Activated T-cell treated with anti-CD3 and anti-CD28 coated beads for 1 hour (primary cell): ENCODE measurements around the gene BACE2.
A peak's percentile ranks its signal among the peaks of the same experiment; 100 is the strongest.

Experiments used
- DNase-seq: peaks from one replicate; pipeline ENCODE4 v3.0.0-alpha.2; 2020; ENCODE audit warnings: low read depth

The BACE2 gene

GRCh38 chr21:41167348-41168342 lies at the start of gene BACE2:
BACE2 (plus strand) TSS chr21:41168160; CDS start chr21:41168264, 104 bp downstream.
- peak; percentile 16 for DNase-seq

- no peak for DNase-seq
Measured at GRCh38 chr21:41119901-41120300, 48.1 kb upstream of the BACE2 start.

GRCh38 chr21:41120997-41121396 lies 47.0 kb upstream of the BACE2 start:
- no peak for DNase-seq

GRCh38 chr21:41121785-41122415 lies 46.1 kb upstream of the BACE2 start:
- DNase-seq: peak; percentile 26

GRCh38 chr21:41124641-41125201 lies 43.2 kb upstream of the BACE2 start:
- no peak for DNase-seq

GRCh38 chr21:41128981-41129380 lies 39.0 kb upstream of the BACE2 start:
- DNase-seq: no peak

GRCh38 chr21:41130883-41131282 lies 37.1 kb upstream of the BACE2 start:
- DNase-seq: no peak

GRCh38 chr21:41133874-41134522 lies 34.0 kb upstream of the BACE2 start:
- no peak for DNase-seq

- no peak for DNase-seq
Measured at GRCh38 chr21:41135746-41136145, 32.2 kb upstream of the BACE2 start.

- DNase-seq: no peak
Measured at GRCh38 chr21:41136286-41136685, 31.7 kb upstream of the BACE2 start.

GRCh38 chr21:41137401-41137800 lies 30.6 kb upstream of the BACE2 start:
- no peak for DNase-seq

- no peak for DNase-seq
Measured at GRCh38 chr21:41137889-41138288, 30.1 kb upstream of the BACE2 start.

- no peak for DNase-seq
Measured at GRCh38 chr21:41138711-41139110, 29.2 kb upstream of the BACE2 start.

GRCh38 chr21:41139275-41139674 lies 28.7 kb upstream of the BACE2 start:
- DNase-seq: no peak

GRCh38 chr21:41139951-41140350 lies 28.0 kb upstream of the BACE2 start:
- no peak for DNase-seq

- DNase-seq: no peak
Measured at GRCh38 chr21:41141031-41141457, 26.9 kb upstream of the BACE2 start.

GRCh38 chr21:41142051-41142795 lies 25.7 kb upstream of the BACE2 start:
- DNase-seq: no peak

GRCh38 chr21:41143596-41144325 lies 24.2 kb upstream of the BACE2 start:
- no peak for DNase-seq

GRCh38 chr21:41147096-41147978 lies 20.6 kb upstream of the BACE2 start:
- DNase-seq: no peak

GRCh38 chr21:41147979-41148355 lies 20.0 kb upstream of the BACE2 start:
- DNase-seq: no peak
